ENCODE measurements around the gene SKAP2.

SKAP2 gene

DNA sequence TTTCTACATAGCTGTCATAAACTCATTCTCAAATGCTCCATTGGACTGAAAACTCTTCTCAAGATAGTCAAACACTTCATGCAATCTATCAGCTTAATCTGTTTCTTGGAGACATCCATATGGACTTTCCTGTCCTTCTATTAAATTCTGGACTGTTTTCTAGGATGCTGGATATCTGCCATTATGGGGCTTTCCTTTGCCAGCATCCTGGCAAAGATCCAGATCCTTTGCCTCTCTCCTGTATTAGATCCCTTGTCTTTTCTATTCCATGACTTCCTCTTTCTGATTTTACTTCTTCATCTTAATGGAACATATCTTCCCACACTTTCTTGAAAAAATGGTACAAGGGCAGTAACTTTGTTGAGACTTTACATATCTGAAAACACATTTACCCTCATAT is 35.9 kb upstream of the SKAP2 start:
- Histone ChIP-seq H3K23ac (ENCODE audit: low read depth, low read length, poor library complexity) (no peak overlapping the region), H3K4me3 (ENCODE audit: low read length in 2 of 2) (no peak overlapping the region), H4K8ac (ENCODE audit: low read depth, low read length) (no peak overlapping the region), H4K91ac (ENCODE audit: low read depth, low read length, poor library complexity) (no peak overlapping the region), H3K4ac (ENCODE audit: low read length) (no peak overlapping the region), H3K4me2 (ENCODE audit: insufficient read depth, low read length, poor library complexity, severe bottlenecking) (no peak overlapping the region), H3K9ac (ENCODE audit: low read depth, low read length, poor library complexity) (no peak overlapping the region), H2AFZ (ENCODE audit: low read length) (no peak overlapping the region), H2BK15ac (ENCODE audit: low read length) (no peak overlapping the region), H3K4me1 (ENCODE audit: control insufficient read depth in 2 of 2, insufficient read depth in 1 of 2, low read depth in 1 of 2, low read length in 2 of 2) (no peaks in the 10 kb centered on the region), H3K27ac (replicated peaks; ENCODE audit: low read length) (no peak overlapping the region), H2BK5ac (ENCODE audit: low read length) (no peak overlapping the region), H2BK120ac (ENCODE audit: low read depth, low read length) (no peak overlapping the region), H3K9me3 (replicated peaks in 1 of 2; ENCODE audit: control insufficient read depth in 2 of 2, insufficient read depth in 1 of 2, low read depth in 1 of 2, low read length in 2 of 2) (no peaks in the 10 kb centered on the region), H3K27me3 (ENCODE audit: control insufficient read depth in 3 of 3, insufficient read depth in 3 of 3, low read depth in 1 of 3, low read length in 3 of 3) (peaks cover 0 to 5% (median 0%) of the 10 kb centered on the region in 3 experiments), H3K36me3 (replicated peaks in 1 of 2; ENCODE audit: control insufficient read depth in 2 of 2, insufficient read depth in 2 of 2, low read length in 2 of 2) (no peaks in the 10 kb centered on the region), H3K14ac (ENCODE audit: low read length) (no peak overlapping the region), H3K79me1 (ENCODE audit: low read depth, low read length) (no peaks in the 10 kb centered on the region), H2BK12ac (ENCODE audit: low read length) (no peak overlapping the region), H3K18ac (ENCODE audit: low read length) (no peak overlapping the region), H2AK5ac (ENCODE audit: low read depth, low read length) (no peak overlapping the region)
- no peak for DNase-seq (ENCODE audit: low spot score)

DNA sequence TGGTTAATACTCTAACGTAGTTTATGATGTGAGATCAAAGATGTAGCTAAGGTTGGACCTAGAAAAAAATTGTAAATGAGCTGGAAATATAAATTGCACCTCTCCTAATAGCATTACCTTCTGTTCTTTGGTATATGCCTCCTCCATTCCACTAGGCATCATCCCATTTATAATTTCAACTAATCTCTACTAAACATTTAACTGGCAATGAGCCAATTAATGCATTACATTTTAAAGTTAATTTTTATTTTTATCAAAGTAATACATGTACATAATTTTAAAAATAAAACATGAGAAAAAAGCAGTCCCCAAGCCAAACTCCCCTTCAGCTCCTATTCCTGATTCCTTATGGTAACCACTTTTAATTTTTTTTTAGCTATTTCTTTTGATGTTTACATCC is 35.1 kb upstream of the SKAP2 start:
- WGBS, 2 donors (ENCODE audit: extremely low coverage in 2 of 2, insufficient read length in 2 of 2, insufficient replicate concordance in 1 of 2), result no CpG with 5 or more reads among the region's 1 CpG
- Histone ChIP-seq H2BK120ac (ENCODE audit: low read depth, low read length) (no peak overlapping the region), H3K4ac (ENCODE audit: low read length) (no peak overlapping the region), H3K9ac (ENCODE audit: low read depth, low read length, poor library complexity) (no peak overlapping the region), H3K36me3 (replicated peaks in 1 of 2; ENCODE audit: control insufficient read depth in 2 of 2, insufficient read depth in 2 of 2, low read length in 2 of 2) (no peaks in the 10 kb centered on the region), H3K23ac (ENCODE audit: low read depth, low read length, poor library complexity) (no peak overlapping the region), H2BK15ac (ENCODE audit: low read length) (no peak overlapping the region), H3K4me2 (ENCODE audit: insufficient read depth, low read length, poor library complexity, severe bottlenecking) (no peak overlapping the region), H3K4me3 (ENCODE audit: low read length in 2 of 2) (no peak overlapping the region), H4K91ac (ENCODE audit: low read depth, low read length, poor library complexity) (no peak overlapping the region), H3K18ac (ENCODE audit: low read length) (no peak overlapping the region), H3K27me3 (ENCODE audit: control insufficient read depth in 3 of 3, insufficient read depth in 3 of 3, low read depth in 1 of 3, low read length in 3 of 3) (peaks cover 0 to 5% (median 0%) of the 10 kb centered on the region in 3 experiments), H2BK5ac (ENCODE audit: low read length) (no peak overlapping the region), H2AFZ (ENCODE audit: low read length) (no peak overlapping the region), H4K8ac (ENCODE audit: low read depth, low read length) (no peak overlapping the region), H3K4me1 (ENCODE audit: control insufficient read depth in 2 of 2, insufficient read depth in 1 of 2, low read depth in 1 of 2, low read length in 2 of 2) (no peaks in the 10 kb centered on the region), H2AK5ac (ENCODE audit: low read depth, low read length) (no peak overlapping the region), H3K79me1 (ENCODE audit: low read depth, low read length) (no peaks in the 10 kb centered on the region), H2BK12ac (ENCODE audit: low read length) (no peak overlapping the region), H3K9me3 (replicated peaks in 1 of 2; ENCODE audit: control insufficient read depth in 2 of 2, insufficient read depth in 1 of 2, low read depth in 1 of 2, low read length in 2 of 2) (no peaks in the 10 kb centered on the region), H3K14ac (ENCODE audit: low read length) (no peak overlapping the region), H3K27ac (replicated peaks; ENCODE audit: low read length) (no peak overlapping the region)
- no peak for DNase-seq (ENCODE audit: low spot score)

DNA sequence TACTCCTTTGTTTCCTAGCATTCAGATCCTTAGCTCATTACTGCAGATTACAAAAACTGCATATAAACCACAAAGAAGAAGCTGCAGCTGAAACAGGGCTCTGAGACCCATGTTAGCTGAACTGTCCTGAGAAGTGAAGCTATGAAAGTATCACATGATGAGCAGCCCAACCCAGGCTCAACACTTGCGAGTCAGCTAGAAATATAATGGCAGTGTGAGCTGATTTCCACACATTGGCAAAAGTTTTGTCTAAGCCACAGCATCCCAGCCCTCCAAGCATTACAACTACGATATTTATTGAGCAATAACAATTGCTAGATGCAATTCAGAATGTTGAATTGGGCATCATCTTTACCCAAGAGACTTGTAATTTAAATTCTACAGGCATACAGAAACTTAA is 34.5 kb upstream of the SKAP2 start:
- no peak overlapping the region for H3K4me3 ChIP-seq (ENCODE audit: low read length in 2 of 2)
- H3K9me3 ChIP-seq (replicated peaks in 1 of 2; ENCODE audit: control insufficient read depth in 2 of 2, insufficient read depth in 1 of 2, low read depth in 1 of 2, low read length in 2 of 2), result no peaks in the 10 kb centered on the region
- H2AK5ac ChIP-seq (ENCODE audit: low read depth, low read length), result no peak overlapping the region
- H3K36me3 ChIP-seq (replicated peaks in 1 of 2; ENCODE audit: control insufficient read depth in 2 of 2, insufficient read depth in 2 of 2, low read length in 2 of 2), result no peaks in the 10 kb centered on the region
- H3K27ac ChIP-seq (replicated peaks; ENCODE audit: low read length), result no peak overlapping the region
- no peak overlapping the region for H2BK120ac ChIP-seq (ENCODE audit: low read depth, low read length)
- no peak overlapping the region for H3K23ac ChIP-seq (ENCODE audit: low read depth, low read length, poor library complexity)
- no peak overlapping the region for H3K4ac ChIP-seq (ENCODE audit: low read length)
- no peak overlapping the region for H2BK12ac ChIP-seq (ENCODE audit: low read length)
- H4K91ac ChIP-seq (ENCODE audit: low read depth, low read length, poor library complexity), result no peak overlapping the region
- no peak overlapping the region for H2BK15ac ChIP-seq (ENCODE audit: low read length)
- no peak overlapping the region for H2BK5ac ChIP-seq (ENCODE audit: low read length)
- H2AFZ ChIP-seq (ENCODE audit: low read length), result no peak overlapping the region
- H3K14ac ChIP-seq (ENCODE audit: low read length), result no peak overlapping the region
- H3K27me3 ChIP-seq (ENCODE audit: control insufficient read depth in 3 of 3, insufficient read depth in 3 of 3, low read depth in 1 of 3, low read length in 3 of 3), result peaks cover 0 to 5% (median 0%) of the 10 kb centered on the region in 3 experiments
- no peak overlapping the region for H3K18ac ChIP-seq (ENCODE audit: low read length)
- no peak for DNase-seq (ENCODE audit: low spot score)
- no peaks in the 10 kb centered on the region for H3K79me1 ChIP-seq (ENCODE audit: low read depth, low read length)
- WGBS, 2 donors (ENCODE audit: extremely low coverage in 2 of 2, insufficient read length in 2 of 2, insufficient replicate concordance in 1 of 2), result no CpG with 5 or more reads among the region's 2 CpGs
- H4K8ac ChIP-seq (ENCODE audit: low read depth, low read length), result no peak overlapping the region
- no peaks in the 10 kb centered on the region for H3K4me1 ChIP-seq (ENCODE audit: control insufficient read depth in 2 of 2, insufficient read depth in 1 of 2, low read depth in 1 of 2, low read length in 2 of 2)
- no peak overlapping the region for H3K9ac ChIP-seq (ENCODE audit: low read depth, low read length, poor library complexity)
- no peak overlapping the region for H3K4me2 ChIP-seq (ENCODE audit: insufficient read depth, low read length, poor library complexity, severe bottlenecking)

DNA sequence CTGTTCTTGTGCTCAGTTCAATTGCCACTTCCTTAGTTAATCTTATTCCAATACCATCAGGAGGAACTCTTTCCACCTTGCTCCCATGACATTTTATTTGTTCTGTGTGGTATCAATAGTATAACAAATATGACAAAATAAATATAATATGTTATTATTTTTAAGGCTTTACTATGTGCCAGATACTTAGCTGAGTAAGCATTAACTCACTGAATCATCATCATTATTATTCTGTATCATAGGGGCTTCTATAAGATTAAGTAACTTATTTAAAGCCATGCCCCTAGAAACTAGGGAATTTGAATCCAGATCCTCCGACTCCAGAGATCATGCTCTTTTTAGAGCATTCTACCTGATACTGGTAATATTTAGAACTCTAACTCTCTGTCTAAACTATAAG is 33.5 kb upstream of the SKAP2 start:
- H4K91ac ChIP-seq (ENCODE audit: low read depth, low read length, poor library complexity), result no peak overlapping the region
- H2BK12ac ChIP-seq (ENCODE audit: low read length), result no peak overlapping the region
- H2BK15ac ChIP-seq (ENCODE audit: low read length), result no peak overlapping the region
- no peaks in the 10 kb centered on the region for H3K9me3 ChIP-seq (replicated peaks in 1 of 2; ENCODE audit: control insufficient read depth in 2 of 2, insufficient read depth in 1 of 2, low read depth in 1 of 2, low read length in 2 of 2)
- no peak for DNase-seq (ENCODE audit: low spot score)
- no peak overlapping the region for H3K14ac ChIP-seq (ENCODE audit: low read length)
- H3K4ac ChIP-seq (ENCODE audit: low read length), result no peak overlapping the region
- WGBS, 2 donors (ENCODE audit: extremely low coverage in 2 of 2, insufficient read length in 2 of 2, insufficient replicate concordance in 1 of 2), result no CpG with 5 or more reads among the region's 1 CpG
- no peak overlapping the region for H3K27ac ChIP-seq (replicated peaks; ENCODE audit: low read length)
- no peak overlapping the region for H2AK5ac ChIP-seq (ENCODE audit: low read depth, low read length)
- H3K4me2 ChIP-seq (ENCODE audit: insufficient read depth, low read length, poor library complexity, severe bottlenecking), result no peak overlapping the region
- no peak overlapping the region for H4K8ac ChIP-seq (ENCODE audit: low read depth, low read length)
- no peak overlapping the region for H3K18ac ChIP-seq (ENCODE audit: low read length)
- no peak overlapping the region for H3K9ac ChIP-seq (ENCODE audit: low read depth, low read length, poor library complexity)
- no peak overlapping the region for H2AFZ ChIP-seq (ENCODE audit: low read length)
- no peaks in the 10 kb centered on the region for H3K4me1 ChIP-seq (ENCODE audit: control insufficient read depth in 2 of 2, insufficient read depth in 1 of 2, low read depth in 1 of 2, low read length in 2 of 2)
- H3K4me3 ChIP-seq (ENCODE audit: low read length in 2 of 2), result no peak overlapping the region
- no peak overlapping the region for H2BK5ac ChIP-seq (ENCODE audit: low read length)
- no peak overlapping the region for H2BK120ac ChIP-seq (ENCODE audit: low read depth, low read length)
- H3K23ac ChIP-seq (ENCODE audit: low read depth, low read length, poor library complexity), result no peak overlapping the region
- H3K27me3 ChIP-seq (ENCODE audit: control insufficient read depth in 3 of 3, insufficient read depth in 3 of 3, low read depth in 1 of 3, low read length in 3 of 3), result peaks cover 0 to 5% (median 0%) of the 10 kb centered on the region in 3 experiments
- no peaks in the 10 kb centered on the region for H3K79me1 ChIP-seq (ENCODE audit: low read depth, low read length)
- H3K36me3 ChIP-seq (replicated peaks in 1 of 2; ENCODE audit: control insufficient read depth in 2 of 2, insufficient read depth in 2 of 2, low read length in 2 of 2), result no peaks in the 10 kb centered on the region

All from neuronal stem cell (in vitro differentiated cells).